Muscle layer of colon (tissue), 2 donors: Measurements from ENCODE around the gene ETV6.

Experiments
- H3K27ac ChIP-seq: one replicate; pipeline ENCODE4 v1.7.0; 2013; ENCODE audit warnings: low read depth, mild to moderate bottlenecking, low read length, moderate library complexity
- H3K27me3 ChIP-seq, 2 donors: one replicate each; pipeline ENCODE4 v1.7.0; 2013; ENCODE audit warnings: low read length in 2 of 2, mild to moderate bottlenecking in 2 of 2; ENCODE audit not compliant: insufficient read depth in 2 of 2, control insufficient read depth in 1 of 2
- H3K36me3 ChIP-seq: one replicate; pipeline ENCODE4 v1.7.0; 2013; ENCODE audit warnings: mild to moderate bottlenecking, low read length; ENCODE audit not compliant: insufficient read depth
- H3K4me1 ChIP-seq: one replicate; pipeline ENCODE4 v1.7.0; 2013; ENCODE audit warnings: mild to moderate bottlenecking, low read length; ENCODE audit not compliant: insufficient read depth
- H3K4me3 ChIP-seq, 2 donors: one replicate each; pipeline ENCODE4 v1.7.0; 2013; ENCODE audit warnings: low read length in 2 of 2, low read depth in 1 of 2, mild to moderate bottlenecking in 1 of 2, moderate library complexity in 1 of 2
- H3K9ac ChIP-seq: one replicate; pipeline ENCODE4 v1.7.0; 2013; ENCODE audit warnings: low read length
- H3K9me3 ChIP-seq: one replicate; pipeline ENCODE4 v1.7.0; 2013; ENCODE audit warnings: mild to moderate bottlenecking, low read length
- donor health status: abdominal sarcoma.
- donor health status: Adenocarcinoma of cecum.

ETV6 gene

GRCh38 chr12:11756022-11756421 is 106.5 kb downstream of the ETV6 start:
- Histone ChIP-seq H3K9ac (no peak overlapping the region), H3K4me1 (peaks cover 79% of the 10 kb centered on the region), H3K27me3 (no peaks in the 10 kb centered on the region), H3K9me3 (no peaks in the 10 kb centered on the region), H3K27ac (peak overlapping the region; percentile 75), H3K36me3 (no peaks in the 10 kb centered on the region), H3K4me3 (no peak overlapping the region)

- H3K4me1 ChIP-seq: peaks cover 82% of the 10 kb centered on the region
- H3K9ac ChIP-seq: no peak overlapping the region
- peak overlapping the region; percentile 75 for H3K27ac ChIP-seq
- no peak overlapping the region for H3K4me3 ChIP-seq
- no peaks in the 10 kb centered on the region for H3K27me3 ChIP-seq
- no peaks in the 10 kb centered on the region for H3K36me3 ChIP-seq
- H3K9me3 ChIP-seq: no peaks in the 10 kb centered on the region
Observed at GRCh38 chr12:11756523-11756922, 107.0 kb downstream of the ETV6 start.

- no peak overlapping the region for H3K9ac ChIP-seq
- H3K27me3 ChIP-seq: no peaks in the 10 kb centered on the region
- no peaks in the 10 kb centered on the region for H3K9me3 ChIP-seq
- H3K4me1 ChIP-seq: peaks cover 88% of the 10 kb centered on the region
- H3K4me3 ChIP-seq: no peak overlapping the region
- no peaks in the 10 kb centered on the region for H3K36me3 ChIP-seq
- peak overlapping the region; percentile 75 for H3K27ac ChIP-seq
Observed at GRCh38 chr12:11757095-11757494, 107.6 kb downstream of the ETV6 start.

- H3K4me3 ChIP-seq: no peak overlapping the region
- H3K27me3 ChIP-seq: no peaks in the 10 kb centered on the region
- no peaks in the 10 kb centered on the region for H3K36me3 ChIP-seq
- no peaks in the 10 kb centered on the region for H3K9me3 ChIP-seq
- peak overlapping the region; percentile 69 for H3K27ac ChIP-seq
- peak overlapping the region; percentile 23 for H3K9ac ChIP-seq
- H3K4me1 ChIP-seq: peaks cover 88% of the 10 kb centered on the region
Observed at GRCh38 chr12:11757531-11757930, 108.1 kb downstream of the ETV6 start.

- Histone ChIP-seq H3K27me3 (no peaks in the 10 kb centered on the region), H3K4me3 (no peak overlapping the region), H3K36me3 (no peaks in the 10 kb centered on the region), H3K9me3 (no peaks in the 10 kb centered on the region), H3K9ac (peak overlapping the region; percentile 23), H3K4me1 (peaks cover 88% of the 10 kb centered on the region), H3K27ac (peak overlapping the region; percentile 69)
Observed at GRCh38 chr12:11758087-11758486, 108.6 kb downstream of the ETV6 start.

GRCh38 chr12:11758510-11759493 is 109.3 kb downstream of the ETV6 start:
- no peaks in the 10 kb centered on the region for H3K36me3 ChIP-seq
- no peak overlapping the region for H3K4me3 ChIP-seq
- peaks cover 88% of the 10 kb centered on the region for H3K4me1 ChIP-seq
- H3K27ac ChIP-seq: peak overlapping the region; percentile 69
- no peaks in the 10 kb centered on the region for H3K27me3 ChIP-seq
- H3K9me3 ChIP-seq: no peaks in the 10 kb centered on the region
- H3K9ac ChIP-seq: peak overlapping the region; percentile 23

GRCh38 chr12:11759494-11759878 is 110.0 kb downstream of the ETV6 start:
- peak overlapping the region; percentile 69 for H3K27ac ChIP-seq
- peak overlapping the region; percentile 3 for H3K9ac ChIP-seq
- H3K36me3 ChIP-seq: no peaks in the 10 kb centered on the region
- peaks cover 88% of the 10 kb centered on the region for H3K4me1 ChIP-seq
- no peaks in the 10 kb centered on the region for H3K27me3 ChIP-seq
- H3K4me3 ChIP-seq: no peak overlapping the region
- H3K9me3 ChIP-seq: no peaks in the 10 kb centered on the region

- Histone ChIP-seq H3K4me1 (peaks cover 88% of the 10 kb centered on the region), H3K9me3 (no peaks in the 10 kb centered on the region), H3K27me3 (no peaks in the 10 kb centered on the region), H3K4me3 (no peak overlapping the region), H3K27ac (peak overlapping the region; percentile 69), H3K36me3 (no peaks in the 10 kb centered on the region), H3K9ac (no peak overlapping the region)
Observed at GRCh38 chr12:11759899-11760298, 110.4 kb downstream of the ETV6 start.

GRCh38 chr12:11761869-11762567 is 112.5 kb downstream of the ETV6 start:
- no peaks in the 10 kb centered on the region for H3K36me3 ChIP-seq
- peak overlapping the region; percentile 77 for H3K27ac ChIP-seq
- H3K9ac ChIP-seq: no peak overlapping the region
- no peaks in the 10 kb centered on the region for H3K27me3 ChIP-seq
- no peaks in the 10 kb centered on the region for H3K9me3 ChIP-seq
- no peak overlapping the region for H3K4me3 ChIP-seq
- H3K4me1 ChIP-seq: peaks cover 90% of the 10 kb centered on the region

GRCh38 chr12:11762723-11763326 is 113.4 kb downstream of the ETV6 start:
- Histone ChIP-seq H3K27ac (peak overlapping the region; percentile 77), H3K4me1 (peaks cover 88% of the 10 kb centered on the region), H3K9ac (no peak overlapping the region), H3K4me3 (no peak overlapping the region), H3K9me3 (no peaks in the 10 kb centered on the region), H3K27me3 (no peaks in the 10 kb centered on the region), H3K36me3 (no peaks in the 10 kb centered on the region)

- H3K36me3 ChIP-seq: no peaks in the 10 kb centered on the region
- H3K27ac ChIP-seq: peak overlapping the region; percentile 77
- no peak overlapping the region for H3K4me3 ChIP-seq
- H3K27me3 ChIP-seq: no peaks in the 10 kb centered on the region
- H3K9me3 ChIP-seq: no peaks in the 10 kb centered on the region
- H3K4me1 ChIP-seq: peaks cover 88% of the 10 kb centered on the region
- no peak overlapping the region for H3K9ac ChIP-seq
Observed at GRCh38 chr12:11763760-11764520, 114.5 kb downstream of the ETV6 start.
